ENCODE measurements around the gene SLC17A7.

- TF ChIP-seq CTCF (IDR thresholded peaks at IDR 0.05) (no peak), POLR2A (IDR thresholded peaks at IDR 0.05) (no peak)
These were observed 18.0 kb downstream of the SLC17A7 start, which contains the start of gene PTH2 for GRCh38 chr19:49423071-49423984.

Data from lower leg skin (tissue), 3 donors.